OCI-LY1 (cell line): Measurements from ENCODE around the gene PRR5L.

Experiments
- H2AFZ ChIP-seq: fragments of 200-600 bp; sonication (generic), shearing (Covaris generic); 2 replicates; pipeline ENCODE4 v1.6.0; 2014; ENCODE audit warnings: antibody characterized with exemption, mild to moderate bottlenecking, low read length
- H3F3A ChIP-seq: fragments of 200-600 bp; sonication (generic), shearing (Covaris generic); 2 replicates; pipeline ENCODE4 v1.6.0; 2014; ENCODE audit warnings: mild to moderate bottlenecking, antibody characterized with exemption, low read length, moderate library complexity; ENCODE audit not compliant: insufficient read depth
- H3K27ac ChIP-seq: fragments of 200-600 bp; sonication (generic); 2 replicates; pipeline ENCODE4 v1.5.1; 2014; ENCODE audit warnings: low read length, mixed run types, mild to moderate bottlenecking, low read depth; ENCODE audit not compliant: poor library complexity, severe bottlenecking
- H3K27me3 ChIP-seq: fragments of 200-600 bp; sonication (generic); 2 replicates; pipeline ENCODE4 v1.6.0; 2014; ENCODE audit warnings: antibody characterized with exemption, mild to moderate bottlenecking, low read length, moderate library complexity; ENCODE audit not compliant: insufficient read depth
- H3K36me3 ChIP-seq: fragments of 200-600 bp; sonication (generic); 2 replicates; pipeline ENCODE4 v1.6.1; 2014; ENCODE audit warnings: mild to moderate bottlenecking, antibody characterized with exemption, low read length, moderate library complexity, mixed read lengths; ENCODE audit not compliant: insufficient read depth
- H3K4me1 ChIP-seq: fragments of 200-600 bp; sonication (generic); 2 replicates; pipeline ENCODE4 v1.5.1; 2014; ENCODE audit warnings: mild to moderate bottlenecking, low read length, moderate library complexity; ENCODE audit not compliant: insufficient read depth, severe bottlenecking
- H3K4me2 ChIP-seq: fragments of 200-600 bp; sonication (generic), shearing (Covaris generic); 2 replicates; pipeline ENCODE4 v1.6.1; 2014; ENCODE audit warnings: low read length
- H3K4me3 ChIP-seq: fragments of 200-600 bp; sonication (generic); 2 replicates; pipeline ENCODE4 v1.5.1; 2014; ENCODE audit warnings: low read length, low read depth, mild to moderate bottlenecking, mixed read lengths; ENCODE audit not compliant: poor library complexity, severe bottlenecking
- H3K79me2 ChIP-seq: fragments of 200-600 bp; shearing (Covaris generic); 2 replicates; pipeline ENCODE4 v1.6.1; 2016; ENCODE audit warnings: mixed run types, low read length, mixed read lengths; ENCODE audit not compliant: insufficient read depth
- H3K9ac ChIP-seq: fragments of 200-600 bp; sonication (generic), shearing (Covaris generic); 2 replicates; pipeline ENCODE4 v1.6.1; 2014; ENCODE audit warnings: mild to moderate bottlenecking, low read length, mixed read lengths
- H3K9me2 ChIP-seq: fragments of 200-600 bp; sonication (generic), shearing (Covaris generic); 2 replicates; pipeline ENCODE4 v1.6.1; 2014; ENCODE audit warnings: low read depth, mild to moderate bottlenecking, low read length, mixed read lengths
- H3K9me3 ChIP-seq: fragments of 200-600 bp; shearing (Covaris generic); 2 replicates; pipeline ENCODE4 v1.6.1; 2014; ENCODE audit warnings: low read length, mixed read lengths
- H4K20me1 ChIP-seq: fragments of 200-600 bp; sonication (generic), shearing (Covaris generic); 2 replicates; pipeline ENCODE4 v1.6.0; 2016; ENCODE audit warnings: mild to moderate bottlenecking, low read length; ENCODE audit not compliant: insufficient read depth
- CTCF ChIP-seq: fragments of 200-600 bp; sonication (generic), shearing (Covaris generic); IDR thresholded peaks from 2 replicates; pipeline ENCODE4 v1.5.1; 2017; ENCODE audit warnings: mild to moderate bottlenecking, antibody characterized with exemption, low read length, moderate library complexity, mixed read lengths
- EZH2 ChIP-seq: fragments of 200-600 bp; sonication (generic), shearing (Covaris generic); IDR thresholded peaks from 2 replicates; pipeline ENCODE4 v1.8.0; 2017; ENCODE audit warnings: borderline replicate concordance, mixed run types, mild to moderate bottlenecking, antibody characterized with exemption, low read length, moderate library complexity, mixed read lengths

The PRR5L gene

GRCh38 chr11:36270701-36271100, 25.4 kb upstream of the PRR5L start:
- no peaks in the 10 kb centered on the region for H3K4me1 ChIP-seq
- H4K20me1 ChIP-seq: no peaks in the 10 kb centered on the region
- TF ChIP-seq EZH2: no peak
- TF ChIP-seq CTCF: no peak
- H3K27ac ChIP-seq: no peak overlapping the region
- H3K36me3 ChIP-seq: peaks cover 10% of the 10 kb centered on the region; the same call in 1 of the 2 replicates
- no peak overlapping the region for H3K9ac ChIP-seq
- no peaks in the 10 kb centered on the region for H3K27me3 ChIP-seq
- no peak overlapping the region for H3K4me2 ChIP-seq
- no peaks in the 10 kb centered on the region for H3K9me3 ChIP-seq
- H3K4me3 ChIP-seq: no peak overlapping the region
- H3F3A ChIP-seq: no peaks in the 10 kb centered on the region
- H3K79me2 ChIP-seq: no peaks in the 10 kb centered on the region
- H3K9me2 ChIP-seq: no peaks in the 10 kb centered on the region
- no peak overlapping the region for H2AFZ ChIP-seq

GRCh38 chr11:36271794-36272407, 24.2 kb upstream of the PRR5L start:
- H3K36me3 ChIP-seq: peaks cover 10% of the 10 kb centered on the region; the same call in 1 of the 2 replicates
- H3K27ac ChIP-seq: no peak overlapping the region
- no peaks in the 10 kb centered on the region for H3K9me3 ChIP-seq
- H3F3A ChIP-seq: no peaks in the 10 kb centered on the region
- H3K79me2 ChIP-seq: no peaks in the 10 kb centered on the region
- no peak overlapping the region for H2AFZ ChIP-seq
- no peaks in the 10 kb centered on the region for H3K4me1 ChIP-seq
- no peaks in the 10 kb centered on the region for H3K9me2 ChIP-seq
- TF ChIP-seq EZH2 (no peak), CTCF (no peak)
- no peak overlapping the region for H3K9ac ChIP-seq
- no peak overlapping the region for H3K4me3 ChIP-seq
- no peaks in the 10 kb centered on the region for H4K20me1 ChIP-seq
- H3K27me3 ChIP-seq: no peaks in the 10 kb centered on the region
- H3K4me2 ChIP-seq: no peak overlapping the region

GRCh38 chr11:36273110-36273509, 23.0 kb upstream of the PRR5L start:
- H3K4me2 ChIP-seq: no peak overlapping the region
- H3K9ac ChIP-seq: no peak overlapping the region
- no peak for TF ChIP-seq CTCF
- TF ChIP-seq EZH2: no peak
- no peak overlapping the region for H3K27ac ChIP-seq
- no peaks in the 10 kb centered on the region for H3K4me1 ChIP-seq
- no peaks in the 10 kb centered on the region for H3F3A ChIP-seq
- H4K20me1 ChIP-seq: no peaks in the 10 kb centered on the region
- no peak overlapping the region for H2AFZ ChIP-seq
- no peak overlapping the region for H3K4me3 ChIP-seq
- no peaks in the 10 kb centered on the region for H3K9me2 ChIP-seq
- H3K79me2 ChIP-seq: no peaks in the 10 kb centered on the region
- H3K9me3 ChIP-seq: no peaks in the 10 kb centered on the region
- H3K27me3 ChIP-seq: no peaks in the 10 kb centered on the region
- H3K36me3 ChIP-seq: peaks cover 10% of the 10 kb centered on the region; the same call in 1 of the 2 replicates
